Activated T-helper 17 cell treated with anti-CD3 and anti-CD28 coated beads, Interleukin-2, amount 50 U/mL, for 72 hours (primary cell): ENCODE measurements around the gene GSN. TPM values are rescaled to one million over a fixed set of nuclear protein-coding genes. Genes with fewer than 3 reads are reported as not detected.

Experiments used
- ATAC-seq: fragments of 150-1000 bp; cut with Tn5 transposase; replicated peaks from 2 replicates; pipeline ENCODE4 v1.10.0; 2021; ENCODE audit warnings: mild to moderate bottlenecking, moderate library complexity
- H3K27ac Mint-ChIP-seq: one replicate; pipeline ENCODE4 v1.8.0; 2022; ENCODE audit warnings: mixed read lengths
- H3K27me3 Mint-ChIP-seq: one replicate; pipeline ENCODE4 v1.8.0; 2022; ENCODE audit warnings: mixed read lengths
- H3K36me3 Mint-ChIP-seq: one replicate; pipeline ENCODE4 v1.8.0; 2022; ENCODE audit warnings: low read depth, mild to moderate bottlenecking, mixed read lengths
- H3K4me1 Mint-ChIP-seq: one replicate; pipeline ENCODE4 v1.8.0; 2022; ENCODE audit warnings: mixed read lengths
- H3K4me3 Mint-ChIP-seq: one replicate; pipeline ENCODE4 v1.8.0; 2022; ENCODE audit warnings: mild to moderate bottlenecking, mixed read lengths
- H3K9me3 Mint-ChIP-seq: one replicate; pipeline ENCODE4 v1.8.0; 2022; ENCODE audit warnings: mixed read lengths
- total RNA-seq, 2 donors: library from RNA; stranded (reverse); gene quantifications; one replicate each; pipeline ENCODE4 v1.2.3, GENCODE V29; 2022

The GSN gene
- total RNA-seq, 2 donors from 2014 or later = 5.1 to 5.6 TPM

DNA sequence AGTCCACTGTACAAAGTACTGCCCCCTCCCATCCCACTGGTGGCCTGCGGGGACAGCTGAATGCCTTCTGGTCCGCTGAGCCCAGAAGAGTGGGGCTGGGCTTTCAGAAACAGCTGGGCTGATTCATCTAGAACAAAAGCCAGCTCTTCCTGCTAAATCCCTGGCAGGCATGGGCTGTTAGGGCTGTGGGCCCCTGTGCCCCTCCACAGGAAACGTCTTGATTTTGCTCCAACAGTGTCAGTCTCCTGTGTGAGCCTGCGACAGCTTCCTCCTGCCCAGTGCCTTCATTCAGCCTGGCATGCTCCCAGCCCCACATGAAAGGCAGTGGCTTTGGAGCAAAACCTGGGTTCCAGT, 6.9 kb upstream of the GSN start:
- H3K4me1 Mint-ChIP-seq = no peaks in the 10 kb centered on the region
- peaks cover 3% of the 10 kb centered on the region for H3K27me3 Mint-ChIP-seq
- H3K4me3 Mint-ChIP-seq = no peak overlapping the region
- ATAC-seq = no peak
- no peak overlapping the region for H3K27ac Mint-ChIP-seq
- H3K36me3 Mint-ChIP-seq = no peaks in the 10 kb centered on the region
- no peaks in the 10 kb centered on the region for H3K9me3 Mint-ChIP-seq

DNA sequence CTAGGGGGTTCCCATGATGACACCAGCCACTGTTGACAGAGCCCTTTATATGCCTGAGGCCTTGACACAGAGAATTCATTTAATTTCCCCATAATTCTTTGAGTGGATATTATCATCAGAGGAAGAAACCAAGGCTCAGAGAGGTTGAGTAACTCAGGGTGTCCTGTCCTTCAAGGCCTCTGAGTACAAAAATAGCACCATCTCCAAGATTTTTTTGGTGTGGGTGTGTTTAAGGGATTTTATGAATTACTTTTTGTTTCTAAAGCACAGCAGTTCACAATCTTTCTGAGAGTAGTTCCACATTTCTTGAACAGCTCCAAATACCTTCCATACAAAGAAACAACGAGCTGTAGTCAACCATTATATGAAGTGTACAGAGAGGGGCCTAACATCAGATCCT, 6.2 kb upstream of the GSN start:
- H3K36me3 Mint-ChIP-seq = no peaks in the 10 kb centered on the region
- H3K27me3 Mint-ChIP-seq = no peaks in the 10 kb centered on the region
- H3K27ac Mint-ChIP-seq = no peak overlapping the region
- ATAC-seq = no peak
- no peaks in the 10 kb centered on the region for H3K4me1 Mint-ChIP-seq
- no peak overlapping the region for H3K4me3 Mint-ChIP-seq
- no peaks in the 10 kb centered on the region for H3K9me3 Mint-ChIP-seq

DNA sequence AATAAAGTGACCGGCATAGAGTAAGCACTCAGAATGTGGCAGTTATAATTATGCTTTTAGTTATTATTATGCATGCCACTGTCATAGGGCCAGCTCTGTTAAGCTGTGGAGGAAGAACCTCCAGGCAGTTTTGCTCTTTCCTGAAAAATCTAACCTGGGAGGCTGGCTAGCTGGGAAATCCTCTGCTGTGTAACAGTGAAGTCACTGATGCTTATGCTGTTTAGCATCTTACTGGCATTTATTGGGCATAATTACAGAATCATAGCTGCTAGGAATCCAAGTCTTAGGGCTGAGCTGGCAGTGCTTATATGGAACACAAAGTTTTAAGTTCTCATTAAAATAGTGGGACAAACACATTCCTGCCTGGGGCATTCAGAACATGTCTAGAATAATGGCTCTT, 5.5 kb upstream of the GSN start:
- no peak for ATAC-seq
- Mint-ChIP-seq H3K9me3 (no peaks in the 10 kb centered on the region), H3K4me3 (no peak overlapping the region), H3K4me1 (no peaks in the 10 kb centered on the region), H3K27me3 (no peaks in the 10 kb centered on the region), H3K36me3 (no peaks in the 10 kb centered on the region), H3K27ac (peak overlapping the region; percentile 41)

DNA sequence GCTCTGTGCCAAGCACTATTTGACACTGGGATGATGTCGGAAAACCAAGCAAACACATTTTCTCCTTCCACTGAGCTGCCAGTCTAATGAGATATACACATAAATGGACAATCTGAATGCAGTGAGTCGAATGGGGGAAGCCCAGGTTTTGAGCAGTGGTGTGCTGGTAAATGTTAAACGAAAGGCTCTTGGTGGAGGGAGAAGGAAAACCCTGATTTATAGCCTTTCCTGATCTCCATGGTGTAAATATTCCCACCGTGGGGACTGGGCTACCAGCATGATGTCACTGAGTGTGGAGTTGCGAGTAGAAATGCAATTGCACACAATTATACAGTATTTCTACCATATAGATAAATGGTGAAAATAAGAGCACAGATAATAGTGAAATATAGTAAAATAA, 5.0 kb upstream of the GSN start:
- Mint-ChIP-seq H3K4me1 (no peaks in the 10 kb centered on the region), H3K9me3 (no peaks in the 10 kb centered on the region), H3K27me3 (no peaks in the 10 kb centered on the region), H3K27ac (peak overlapping the region; percentile 41), H3K4me3 (no peak overlapping the region), H3K36me3 (no peaks in the 10 kb centered on the region)
- no peak for ATAC-seq

DNA sequence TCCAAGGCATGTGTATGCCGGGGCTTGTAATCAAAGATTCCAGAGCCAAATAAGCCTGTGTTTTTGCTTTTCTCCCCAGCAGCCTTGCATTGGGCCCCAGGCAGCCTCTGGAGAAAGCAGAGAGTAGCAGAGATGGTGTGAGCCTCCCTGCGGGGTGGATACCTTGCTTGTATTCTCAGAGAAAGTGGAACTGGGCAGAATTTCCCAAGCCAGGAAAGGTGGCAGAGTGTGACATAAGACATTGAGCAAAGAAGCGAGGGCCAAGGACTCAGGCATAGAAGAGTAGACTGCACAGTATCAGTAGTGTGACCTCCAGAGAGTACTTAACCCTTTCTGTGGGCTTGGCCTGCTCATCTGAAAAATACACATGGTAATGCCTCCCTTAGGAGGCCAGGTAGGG, 1.6 kb upstream of the GSN start:
- Mint-ChIP-seq H3K4me3 (no peak overlapping the region), H3K9me3 (no peaks in the 10 kb centered on the region), H3K27me3 (no peaks in the 10 kb centered on the region), H3K36me3 (no peaks in the 10 kb centered on the region), H3K4me1 (peaks cover 4% of the 10 kb centered on the region), H3K27ac (no peak overlapping the region)
- ATAC-seq = no peak

DNA sequence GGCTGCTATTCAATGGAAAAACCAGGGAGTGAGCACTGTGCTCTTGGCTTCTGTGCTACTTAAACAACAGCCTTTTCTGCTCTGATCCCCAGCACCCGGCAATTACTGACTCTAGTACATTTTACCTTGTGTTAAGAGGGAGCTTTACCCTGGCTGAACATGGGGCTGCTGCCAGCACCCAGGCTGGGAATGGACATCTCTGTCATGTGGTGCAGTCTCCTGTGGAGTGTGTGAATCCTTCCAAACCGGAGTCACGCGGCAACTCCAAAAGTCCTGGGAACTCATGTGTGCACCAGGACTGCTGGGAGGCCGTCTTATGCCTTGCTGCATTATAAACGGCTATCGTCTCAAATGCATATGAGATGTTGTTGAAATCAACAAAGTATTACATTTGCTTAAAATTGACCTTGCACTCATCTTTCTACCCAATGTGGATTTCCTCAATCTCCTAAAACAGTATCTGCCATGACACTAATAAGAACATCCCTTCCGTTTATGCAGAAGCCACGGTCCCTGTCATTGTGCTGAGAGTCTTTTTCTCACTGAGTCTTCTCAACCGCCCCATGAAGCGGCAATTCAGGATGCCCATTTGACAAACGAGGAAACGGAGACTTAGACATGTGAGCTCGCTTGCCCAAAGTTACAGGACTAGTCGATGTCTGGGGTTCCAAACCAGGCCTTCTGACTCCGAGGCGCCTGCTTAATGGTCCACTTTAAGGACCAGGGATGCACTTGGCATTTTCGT, 884 bp upstream of the GSN start:
- Mint-ChIP-seq H3K4me1 (peaks cover 4% of the 10 kb centered on the region), H3K36me3 (no peaks in the 10 kb centered on the region), H3K27ac (no peak overlapping the region), H3K9me3 (no peaks in the 10 kb centered on the region), H3K27me3 (no peaks in the 10 kb centered on the region), H3K4me3 (peak overlapping the region; percentile 74)
- ATAC-seq = no peak

DNA sequence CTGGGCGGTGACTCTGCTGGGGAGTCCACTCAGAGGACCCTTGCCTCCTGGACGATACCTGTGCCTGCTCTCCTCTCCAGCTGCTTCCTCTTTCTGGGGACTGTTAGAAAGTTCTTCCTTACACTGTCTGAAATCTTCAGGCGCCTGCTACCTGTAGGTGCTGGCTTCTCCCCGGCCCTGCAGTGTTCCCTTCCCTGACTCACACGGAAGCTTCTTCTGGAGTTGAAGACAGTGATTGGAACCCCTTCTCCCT, 562 bp downstream of the GSN start:
- peak; percentile 3 for ATAC-seq
- H3K27me3 Mint-ChIP-seq = no peaks in the 10 kb centered on the region
- H3K36me3 Mint-ChIP-seq = no peaks in the 10 kb centered on the region
- peaks cover 4% of the 10 kb centered on the region for H3K4me1 Mint-ChIP-seq
- peak overlapping the region; percentile 74 for H3K4me3 Mint-ChIP-seq
- no peaks in the 10 kb centered on the region for H3K9me3 Mint-ChIP-seq
- peak overlapping the region; percentile 71 for H3K27ac Mint-ChIP-seq

DNA sequence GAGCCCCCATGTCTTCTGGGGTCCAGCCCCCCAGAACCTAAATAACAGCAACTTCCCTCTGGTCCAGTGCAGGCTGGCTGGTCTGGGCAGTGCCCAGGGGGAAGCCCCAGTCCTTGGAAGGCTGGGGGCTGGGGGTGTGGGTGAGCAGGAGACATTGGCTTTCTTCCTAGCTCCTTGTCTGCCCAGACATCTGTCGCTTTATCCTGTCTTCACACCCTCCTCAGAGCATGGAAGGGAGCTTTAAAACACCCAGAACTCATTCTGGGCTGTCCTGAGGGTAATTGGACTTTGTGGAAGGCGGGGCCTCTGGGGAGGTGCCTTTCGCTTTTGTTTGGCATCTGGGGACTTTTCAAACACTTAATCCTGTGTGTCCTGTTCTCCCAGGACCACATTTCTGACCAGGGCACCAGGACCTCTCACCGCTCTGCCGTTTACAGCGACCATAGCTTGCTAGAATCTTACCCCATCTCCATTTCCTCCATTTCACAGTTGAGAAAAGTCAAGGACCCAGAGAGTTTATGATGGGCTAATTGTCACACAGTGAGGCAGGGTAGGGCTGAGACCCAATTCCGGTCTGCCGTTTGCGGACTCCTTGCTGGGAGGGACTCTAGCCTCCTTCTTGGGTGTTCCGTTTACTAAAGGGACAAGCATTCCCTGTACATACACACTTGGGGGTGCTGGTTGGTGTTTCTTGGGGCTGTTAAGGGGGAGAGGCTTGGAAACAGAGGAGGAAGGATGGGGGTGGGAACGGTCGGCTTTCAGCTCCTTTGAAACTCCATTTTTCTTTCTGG, 1.1 kb downstream of the GSN start:
- Mint-ChIP-seq H3K9me3 (no peaks in the 10 kb centered on the region), H3K27me3 (no peaks in the 10 kb centered on the region), H3K4me3 (peak overlapping the region; percentile 74), H3K4me1 (peaks cover 4% of the 10 kb centered on the region), H3K36me3 (no peaks in the 10 kb centered on the region), H3K27ac (peak overlapping the region; percentile 71)
- no peak for ATAC-seq

DNA sequence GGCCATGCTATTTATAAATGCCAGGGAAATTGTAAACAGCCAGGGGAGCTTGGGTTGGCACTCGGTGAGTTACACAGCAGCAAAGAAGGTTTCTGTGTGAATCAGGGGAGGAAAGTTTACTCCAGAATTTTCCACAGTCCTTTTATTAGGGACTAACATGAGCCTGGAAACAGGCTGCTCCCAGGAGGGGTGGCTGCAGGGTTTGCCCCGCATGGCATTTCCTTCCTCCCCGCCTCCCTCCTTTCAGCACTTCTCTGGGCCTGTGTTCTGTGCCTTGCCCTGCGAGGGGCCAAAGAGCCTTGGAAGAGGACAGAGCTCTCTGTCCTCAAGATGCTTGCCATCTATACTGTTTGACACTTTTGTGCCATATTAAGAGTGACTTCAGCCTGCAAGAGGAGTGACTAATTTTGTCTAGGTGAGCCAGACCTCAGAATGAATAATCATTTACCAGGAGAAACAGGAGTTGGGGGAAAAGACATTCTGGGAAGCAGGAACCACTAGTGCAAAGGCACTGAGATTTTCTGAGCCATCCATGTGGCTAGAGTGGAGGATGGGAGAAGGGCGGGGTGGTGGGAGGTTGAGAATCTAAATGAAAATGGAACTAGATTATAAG, 1.8 kb downstream of the GSN start:
- Mint-ChIP-seq H3K27ac (peak overlapping the region; percentile 31), H3K9me3 (no peaks in the 10 kb centered on the region), H3K27me3 (no peaks in the 10 kb centered on the region), H3K4me3 (no peak overlapping the region), H3K36me3 (no peaks in the 10 kb centered on the region), H3K4me1 (peaks cover 4% of the 10 kb centered on the region)
- no peak for ATAC-seq

DNA sequence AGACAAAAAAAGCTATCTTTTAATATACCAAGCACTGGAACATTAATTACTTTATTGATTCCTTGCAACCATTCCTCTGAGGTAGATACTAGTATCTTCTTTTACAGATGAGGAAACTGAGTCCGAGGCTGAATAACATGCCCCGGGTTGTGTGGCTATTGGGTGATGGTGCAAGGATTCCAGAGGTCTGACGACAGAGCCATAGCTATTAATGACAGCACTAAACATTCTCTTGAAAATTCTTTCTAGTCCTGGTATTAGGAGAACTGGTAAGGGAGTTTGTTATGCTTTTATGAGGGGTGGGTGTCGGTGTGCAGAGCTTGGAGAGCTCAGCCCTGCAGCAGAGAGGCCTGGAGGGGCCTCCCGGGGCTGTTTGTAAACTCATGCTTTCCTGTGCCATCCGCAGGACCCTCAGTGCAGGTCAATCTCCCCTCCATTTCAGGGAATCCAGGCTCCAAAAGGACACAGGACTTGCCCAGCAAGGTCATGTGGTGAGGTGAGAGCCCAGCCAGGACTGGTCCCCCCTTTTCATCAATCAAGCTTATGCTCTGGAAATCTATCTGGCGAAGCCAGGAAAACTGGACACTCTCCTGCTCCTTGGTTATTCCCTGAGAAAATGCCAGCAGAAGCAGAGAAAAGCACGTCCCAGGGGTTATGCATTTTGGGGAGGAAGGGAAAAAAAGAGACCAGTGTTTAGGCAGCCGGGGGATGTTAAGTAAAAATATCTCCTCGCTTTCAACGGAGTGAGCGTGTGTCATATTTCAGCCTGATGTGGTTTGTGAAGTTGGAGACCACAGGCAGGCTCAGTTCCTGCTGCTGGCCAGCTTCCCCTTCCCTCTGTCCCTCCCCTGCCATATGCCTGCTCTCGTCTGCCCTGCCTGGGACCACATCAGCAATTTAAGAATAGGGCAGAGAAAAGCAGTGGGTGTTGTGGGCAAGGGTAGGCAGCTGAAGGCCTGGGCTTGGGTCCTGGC, 3.7 kb downstream of the GSN start:
- Mint-ChIP-seq H3K4me3 (no peak overlapping the region), H3K4me1 (peaks cover 4% of the 10 kb centered on the region), H3K9me3 (no peaks in the 10 kb centered on the region), H3K36me3 (no peaks in the 10 kb centered on the region), H3K27me3 (no peaks in the 10 kb centered on the region), H3K27ac (no peak overlapping the region)
- ATAC-seq = no peak

DNA sequence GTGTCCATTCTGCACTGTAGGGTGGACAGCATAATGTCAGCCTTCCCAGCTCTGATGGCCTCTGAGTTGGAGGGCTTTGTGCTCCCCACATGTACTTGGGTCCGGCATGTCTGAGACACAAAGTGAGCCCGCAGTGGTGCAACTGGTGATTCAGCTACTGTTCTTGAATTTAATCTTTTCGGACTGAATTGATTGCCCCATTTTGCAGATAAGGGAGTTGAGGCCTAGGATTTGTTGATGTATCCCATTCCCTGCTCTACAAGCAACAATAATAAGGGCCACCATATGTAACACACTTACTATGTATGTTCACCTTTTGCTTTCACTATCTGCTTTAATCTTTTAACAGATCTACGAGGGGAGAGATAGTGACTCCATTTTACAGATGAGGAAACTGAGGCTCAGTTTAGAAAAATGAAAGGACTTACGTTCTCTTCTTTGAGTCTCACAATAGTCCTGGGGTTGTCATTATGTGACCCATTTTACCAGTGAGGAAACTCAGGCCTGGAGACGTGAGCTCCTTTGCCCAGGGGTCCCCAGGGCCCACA, 4.5 kb downstream of the GSN start:
- no peak for ATAC-seq

DNA sequence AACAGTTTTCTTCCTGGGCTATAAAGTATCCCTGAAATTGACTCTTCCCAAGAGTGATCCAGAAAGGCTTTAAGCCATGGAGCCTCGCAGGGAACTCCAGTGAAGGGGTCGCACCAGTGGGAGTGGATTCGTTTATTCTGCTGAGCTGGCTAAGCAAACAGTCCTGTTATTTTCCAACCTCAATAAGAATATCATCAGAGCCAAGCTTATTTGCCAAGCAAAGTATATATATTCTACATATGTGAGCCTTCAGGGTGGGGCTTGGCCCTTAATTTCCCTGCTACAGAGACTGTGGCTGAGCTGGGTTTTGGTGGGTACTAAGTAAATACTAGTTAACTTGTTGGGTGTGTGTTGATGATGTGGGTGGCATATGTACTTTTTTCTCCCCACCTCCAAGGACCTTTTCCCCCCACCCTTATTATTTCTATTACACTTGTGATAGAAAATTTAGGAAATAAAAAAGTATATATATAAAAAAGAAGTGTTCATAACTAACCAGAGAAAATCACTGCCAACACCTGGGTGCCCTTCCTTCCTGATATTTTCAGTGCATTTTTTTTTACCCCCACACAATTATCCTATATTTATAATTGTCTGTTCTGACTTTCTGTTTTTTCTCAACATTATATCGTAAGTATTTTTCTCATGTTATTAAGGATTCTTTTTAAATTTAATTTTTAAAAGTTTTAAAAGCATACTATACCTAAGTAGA, 5.3 kb downstream of the GSN start:
- no peaks in the 10 kb centered on the region for H3K9me3 Mint-ChIP-seq
- no peaks in the 10 kb centered on the region for H3K27me3 Mint-ChIP-seq
- H3K4me1 Mint-ChIP-seq = peaks cover 4% of the 10 kb centered on the region
- H3K4me3 Mint-ChIP-seq = no peak overlapping the region
- ATAC-seq = no peak
- H3K36me3 Mint-ChIP-seq = no peaks in the 10 kb centered on the region
- no peak overlapping the region for H3K27ac Mint-ChIP-seq

More for the DNA sequence above, 4.5 kb downstream of the GSN start:
- Mint-ChIP-seq H3K4me1 (peaks cover 4% of the 10 kb centered on the region), H3K27me3 (no peaks in the 10 kb centered on the region), H3K4me3 (no peak overlapping the region), H3K9me3 (no peaks in the 10 kb centered on the region), H3K27ac (no peak overlapping the region), H3K36me3 (no peaks in the 10 kb centered on the region)

DNA sequence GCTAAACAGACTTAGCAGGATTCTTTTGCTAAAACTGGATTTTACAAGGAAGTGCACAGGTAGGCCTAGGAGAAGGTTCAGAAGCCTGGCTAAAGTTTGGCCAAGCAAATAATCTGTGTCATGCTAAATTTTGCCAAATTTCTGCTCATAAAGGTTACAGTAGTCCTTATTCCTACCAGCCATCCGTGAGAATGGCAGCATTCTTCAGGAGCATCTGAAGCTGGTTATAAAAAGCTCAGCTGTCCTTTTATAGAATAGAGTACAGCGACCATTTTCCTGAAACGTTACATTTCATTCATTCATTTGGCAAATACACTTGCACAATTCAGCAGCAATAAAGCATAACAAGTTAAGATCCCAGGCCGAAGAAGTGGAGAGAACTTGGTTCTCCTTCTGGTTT, 6.9 kb downstream of the GSN start:
- peaks cover 8% of the 10 kb centered on the region for H3K4me1 Mint-ChIP-seq
- no peak for ATAC-seq

More for the DNA sequence above, 6.9 kb downstream of the GSN start:
- Mint-ChIP-seq H3K9me3 (no peaks in the 10 kb centered on the region), H3K27me3 (no peaks in the 10 kb centered on the region), H3K36me3 (no peaks in the 10 kb centered on the region), H3K27ac (no peak overlapping the region), H3K4me3 (no peak overlapping the region)
